HG02884 (cell line): ENCODE data around the gene SENP1.
A peak's percentile ranks its signal among the peaks of the same experiment; 100 is the strongest.
"Not testable (repeated sequence)": the region's sequence is repeated elsewhere in the genome, so short reads cannot be mapped to it uniquely, and the experiment has no call there.

Source experiments
- ATAC-seq: cut with Tn5 transposase; IDR thresholded peaks from one replicate; pipeline ENCODE4 v1.9.1; 2021; ENCODE audit warnings: mild to moderate bottlenecking, moderate library complexity; ENCODE audit not compliant: unreplicated experiment

Gene SENP1

DNA sequence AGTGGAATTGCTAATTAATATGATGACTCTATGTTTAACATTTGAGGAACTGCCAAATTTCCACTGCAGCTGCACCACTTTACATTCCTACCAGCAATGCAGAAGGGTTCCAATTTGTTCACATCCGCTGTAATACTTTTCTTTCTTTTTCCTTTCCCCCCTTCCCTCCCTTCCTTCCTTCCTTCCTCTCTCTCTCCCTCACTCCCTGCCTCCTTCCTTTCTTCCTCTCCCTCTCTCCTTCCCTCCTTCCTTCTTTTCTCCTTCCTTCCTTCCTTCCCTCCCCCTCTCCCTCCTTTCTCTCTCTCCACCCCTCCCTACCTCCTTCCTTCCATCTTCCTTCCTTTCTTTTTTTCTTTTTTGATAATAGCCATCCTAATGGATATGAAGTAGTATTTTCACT lies 10.1 kb upstream of the SENP1 start:
- ATAC-seq, result no peak

DNA sequence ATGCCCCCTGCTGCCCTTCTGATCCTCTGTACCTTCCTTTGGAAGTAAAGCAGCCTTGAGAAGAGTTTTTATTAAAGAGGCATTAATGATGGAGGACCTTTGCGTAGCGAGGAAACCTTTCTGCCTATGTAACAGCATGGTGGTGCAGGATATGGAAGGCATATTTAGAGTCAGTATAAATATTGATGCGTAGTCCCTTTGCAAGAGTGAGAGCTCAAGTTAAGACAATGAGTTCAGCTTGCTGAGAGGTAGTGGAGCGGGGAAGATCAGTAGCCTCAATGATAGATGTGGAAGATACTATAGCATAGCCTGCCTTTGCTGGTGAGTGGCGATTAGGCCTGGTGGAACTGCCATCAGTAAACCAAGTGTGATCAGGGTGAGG lies 5.4 kb upstream of the SENP1 start:
- ATAC-seq, result not testable (repeated sequence)

DNA sequence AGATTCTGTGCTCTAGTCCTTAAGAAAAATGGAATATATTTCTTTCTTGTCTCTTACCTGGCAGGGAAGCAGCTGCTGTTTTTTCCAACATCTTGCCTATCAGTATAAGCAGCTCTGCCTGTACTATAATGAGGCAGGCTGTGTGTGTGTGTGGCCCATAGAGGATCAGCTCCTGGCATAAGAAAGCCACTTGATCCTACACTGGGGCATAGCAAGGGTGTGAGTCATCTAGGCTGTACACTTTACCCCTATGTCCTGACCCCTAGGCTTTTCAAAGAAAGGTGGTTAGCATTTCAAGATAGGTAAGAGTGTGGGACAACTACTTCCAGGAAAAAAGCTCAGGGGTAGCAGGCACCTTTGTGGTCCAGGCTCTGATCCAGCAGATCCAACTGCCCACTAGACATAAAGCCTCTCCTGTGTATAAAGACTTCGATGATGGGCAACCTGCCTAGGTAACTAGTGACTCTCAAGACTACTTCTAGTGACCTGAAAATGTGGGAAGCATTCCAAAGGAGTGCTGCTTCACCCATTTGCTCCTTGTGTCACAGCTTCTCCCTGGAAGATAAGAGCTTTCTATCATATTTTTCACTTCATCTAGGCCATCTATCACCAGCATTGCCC lies 4.9 kb upstream of the SENP1 start:
- ATAC-seq, result no peak

DNA sequence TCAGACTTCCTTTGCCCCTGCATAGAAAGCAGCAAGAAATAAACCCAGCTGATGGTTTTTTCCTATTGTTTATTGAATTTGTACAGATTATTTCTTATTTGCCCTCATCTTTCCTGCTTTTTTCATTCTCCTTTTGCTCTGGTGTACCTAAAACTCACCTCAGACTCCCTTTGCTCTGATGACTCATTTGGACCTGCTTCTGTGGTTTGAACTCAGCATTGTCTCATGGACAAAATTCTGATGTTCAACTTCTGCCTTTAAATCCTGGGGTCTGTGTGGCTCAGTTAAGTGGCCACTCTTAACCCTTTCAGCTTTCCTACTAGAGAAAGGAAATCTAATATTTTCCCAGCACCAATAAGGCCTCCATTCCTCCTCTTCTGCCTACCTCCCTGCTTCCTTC lies 3.5 kb upstream of the SENP1 start:
- ATAC-seq, result no peak

DNA sequence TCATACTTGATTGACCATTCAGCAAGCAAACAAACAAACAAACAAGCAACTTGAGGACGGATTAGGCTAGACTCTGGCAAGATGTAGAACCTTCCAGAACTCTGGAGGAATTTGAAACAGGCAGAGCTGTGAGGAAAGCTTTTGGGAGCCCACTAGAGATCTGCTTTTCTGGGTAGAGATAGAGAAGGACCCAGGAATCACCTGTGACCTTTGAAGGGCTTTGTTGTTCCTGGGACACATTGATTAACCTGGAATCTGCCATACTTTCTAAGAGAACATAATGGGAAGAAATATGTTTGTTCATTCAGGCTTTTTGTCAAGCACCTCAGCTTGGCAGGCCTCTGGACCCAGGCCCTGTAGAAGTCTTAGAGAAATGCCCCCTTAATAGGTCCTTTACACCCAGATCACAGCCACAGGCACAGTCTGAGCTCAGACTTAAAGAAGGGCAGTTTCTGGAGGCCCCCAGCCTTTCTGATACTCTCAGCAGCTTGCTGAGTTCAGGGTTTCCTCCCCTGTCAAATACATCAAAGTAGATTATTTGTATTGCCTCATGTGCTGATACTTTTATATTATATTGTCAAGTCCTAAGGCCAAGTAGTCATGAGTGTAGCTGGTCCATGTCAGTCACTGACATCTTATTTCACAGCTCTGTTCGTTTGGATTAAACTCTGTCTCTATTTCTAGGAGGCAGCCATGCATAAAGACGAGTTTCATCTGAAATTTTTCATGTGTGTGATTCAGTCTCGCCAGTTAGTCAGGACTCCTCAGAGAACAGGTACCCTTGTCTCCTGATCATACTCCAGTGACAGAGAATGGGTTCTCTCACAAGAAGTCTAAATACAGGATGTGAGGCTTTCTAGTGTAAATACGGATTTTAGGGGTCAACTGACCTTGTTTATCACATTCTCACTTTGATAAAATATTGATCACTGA lies 1.1 kb upstream of the SENP1 start:
- no peak for ATAC-seq

DNA sequence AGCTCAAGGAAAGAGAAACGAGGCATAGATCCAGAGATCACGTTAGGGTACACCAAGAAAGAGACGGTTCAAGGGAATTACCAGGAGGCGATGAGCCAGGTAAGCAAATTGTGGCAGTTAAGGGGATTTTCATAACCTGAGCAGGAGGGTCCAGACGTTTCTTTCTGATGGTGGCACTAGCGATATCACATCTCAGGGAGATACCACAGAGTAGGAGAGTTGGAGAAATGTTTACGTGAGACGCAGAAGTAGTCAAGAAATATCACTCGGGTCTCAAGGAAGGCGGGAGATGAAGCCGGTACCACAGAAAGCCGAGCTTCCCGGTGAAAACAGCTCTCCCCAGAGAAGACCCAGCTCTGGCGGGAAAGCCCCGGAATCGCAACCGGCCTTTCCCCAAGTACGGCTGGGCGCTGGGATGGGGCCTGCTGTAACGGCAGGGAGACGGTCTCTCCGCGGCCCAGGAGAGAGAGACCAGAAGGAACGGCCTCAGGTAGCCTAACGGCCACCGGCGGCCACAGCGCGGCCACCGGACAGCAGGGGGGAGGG lies 485 bp downstream of the SENP1 start:
- peak; percentile 30 for ATAC-seq

DNA sequence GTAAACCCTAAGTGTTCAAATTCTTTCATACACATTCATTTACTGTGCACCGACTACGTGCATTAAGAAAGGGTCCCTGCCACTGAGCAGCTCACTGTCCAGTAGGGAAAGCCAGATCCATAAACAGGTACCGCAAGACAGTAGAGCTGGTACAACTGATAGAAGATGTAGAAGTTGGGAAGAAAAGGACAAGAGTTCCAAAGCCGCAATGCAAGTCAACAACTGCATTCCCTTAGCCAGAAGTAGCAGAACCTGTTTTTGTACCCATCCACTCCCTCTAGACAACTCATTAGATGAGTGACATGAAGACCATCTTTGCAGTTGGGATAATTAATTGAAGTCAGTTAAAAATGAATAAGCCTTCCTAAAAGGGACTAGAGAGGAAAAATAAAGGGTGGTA lies 1.3 kb downstream of the SENP1 start:
- ATAC-seq, result no peak

DNA sequence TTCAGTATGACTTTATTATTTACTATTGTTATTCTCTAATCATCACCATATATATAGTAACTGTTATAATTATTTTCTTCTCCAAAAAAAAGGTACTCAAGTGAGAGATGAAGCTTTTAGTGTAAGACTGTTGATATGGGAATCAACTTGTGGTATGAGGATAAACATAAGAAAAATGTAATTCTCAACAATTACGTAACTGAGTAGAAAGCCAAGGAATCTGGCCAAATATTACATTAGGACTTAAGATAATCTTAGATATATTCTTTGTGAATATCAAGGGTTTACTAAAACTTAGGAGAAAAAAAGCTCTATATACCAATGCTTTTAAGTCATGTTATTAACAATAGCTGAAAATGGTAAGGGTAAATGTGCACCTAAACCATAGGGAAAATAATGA lies 13.3 kb downstream of the SENP1 start:
- ATAC-seq, result no peak

DNA sequence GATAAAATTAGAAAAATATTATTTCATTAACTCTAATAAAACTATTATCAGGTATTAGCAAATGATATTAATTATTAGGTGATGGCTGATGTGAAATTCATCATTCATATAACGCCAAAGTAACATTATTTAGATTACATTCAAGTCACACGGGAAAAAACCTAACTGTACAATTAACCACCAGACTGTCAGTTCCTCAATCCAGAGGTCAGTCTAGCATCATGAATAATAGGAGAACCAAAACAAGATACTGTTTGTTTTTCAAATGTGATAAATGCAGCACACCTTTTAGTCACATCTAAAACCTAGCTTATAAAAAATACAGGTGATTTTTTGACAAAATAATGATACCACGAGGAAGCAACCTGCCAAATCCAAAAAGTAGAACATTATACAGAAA lies 19.6 kb downstream of the SENP1 start:
- no peak for ATAC-seq

DNA sequence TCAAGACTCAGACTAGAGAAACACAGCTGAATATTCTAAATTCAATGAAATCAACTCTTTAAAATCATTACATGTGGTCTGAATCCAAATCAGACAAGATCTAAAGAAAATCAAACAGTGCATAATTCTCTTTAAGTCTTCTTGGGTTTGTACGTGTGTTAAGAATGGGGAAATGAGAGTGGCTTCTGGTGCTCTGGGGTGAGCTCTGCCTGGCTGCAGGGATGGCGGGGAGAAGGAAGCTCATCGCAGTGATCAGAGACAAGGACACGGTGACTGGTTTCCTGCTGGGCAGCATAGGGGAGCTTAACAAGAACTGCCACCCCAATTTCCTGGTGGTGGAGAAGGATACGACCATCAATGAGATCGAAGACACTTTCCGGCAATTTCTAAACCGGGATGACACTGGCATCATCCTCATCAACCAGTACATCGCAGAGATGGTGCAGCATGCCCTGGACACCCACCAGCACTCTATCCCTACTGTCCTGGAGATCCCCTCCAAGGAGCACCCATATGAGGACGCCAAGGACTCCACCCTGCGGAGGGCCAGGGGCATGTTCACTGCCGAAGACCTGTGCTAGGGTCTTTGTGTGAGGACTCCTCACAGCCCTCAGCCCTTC lies 20.9 kb downstream of the SENP1 start:
- no peak for ATAC-seq

DNA sequence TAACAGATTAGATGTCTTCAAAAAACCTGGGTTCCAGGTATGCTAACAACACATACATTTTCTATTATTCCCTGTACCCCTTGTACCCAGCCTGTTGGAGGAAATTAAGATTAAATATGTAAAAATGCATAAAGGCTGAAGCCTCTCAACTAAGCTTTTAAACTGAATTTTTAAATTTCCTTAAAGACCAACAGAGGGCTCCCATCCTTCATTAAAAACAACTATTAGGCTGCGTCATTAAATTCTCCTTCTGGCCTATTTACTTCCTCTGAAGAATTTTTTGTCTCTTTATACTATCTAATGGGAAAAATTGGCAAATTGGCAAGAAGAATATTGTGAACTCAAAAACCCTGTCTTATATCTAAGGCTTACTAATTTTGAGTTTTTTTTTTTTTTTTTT lies 21.8 kb downstream of the SENP1 start:
- no peak for ATAC-seq

DNA sequence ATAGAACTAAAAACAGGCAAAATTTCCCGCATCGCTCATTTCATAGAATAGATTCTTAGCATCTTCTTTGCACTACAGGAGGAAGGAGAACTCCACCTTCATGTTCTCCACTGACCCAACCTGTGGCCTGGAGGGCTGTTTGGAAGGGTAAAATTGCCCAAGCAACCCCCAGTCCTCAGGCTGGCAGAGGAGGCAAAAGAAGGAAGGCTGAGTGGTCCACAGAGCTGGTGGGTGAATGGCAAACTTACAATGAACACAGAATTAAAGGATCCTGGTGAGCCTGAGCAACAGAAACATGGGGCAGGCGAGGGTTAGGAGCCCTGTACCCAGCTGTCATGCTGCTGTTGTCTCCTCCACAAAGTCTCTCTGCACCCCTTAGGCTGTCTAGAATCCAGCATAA lies 25.1 kb downstream of the SENP1 start:
- no peak for ATAC-seq

DNA sequence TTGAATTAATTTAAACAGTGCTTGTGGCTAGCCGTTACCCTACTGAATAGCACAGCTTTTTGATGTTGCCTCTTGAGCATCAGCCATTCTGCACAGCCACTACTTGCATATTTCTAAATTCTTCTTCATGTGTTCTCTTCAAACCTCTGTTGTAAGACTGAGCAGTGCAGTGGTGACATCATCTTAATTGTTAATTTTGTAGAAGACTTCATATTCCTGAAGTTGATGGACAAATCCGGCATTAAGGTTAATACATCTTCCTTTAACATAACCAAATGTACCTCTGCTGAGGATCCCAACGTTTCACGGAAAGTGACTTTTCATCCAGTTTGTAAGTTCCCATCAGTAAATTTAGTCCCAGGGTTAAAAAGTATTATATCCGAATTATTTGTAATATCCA lies 25.6 kb downstream of the SENP1 start:
- ATAC-seq, result no peak

DNA sequence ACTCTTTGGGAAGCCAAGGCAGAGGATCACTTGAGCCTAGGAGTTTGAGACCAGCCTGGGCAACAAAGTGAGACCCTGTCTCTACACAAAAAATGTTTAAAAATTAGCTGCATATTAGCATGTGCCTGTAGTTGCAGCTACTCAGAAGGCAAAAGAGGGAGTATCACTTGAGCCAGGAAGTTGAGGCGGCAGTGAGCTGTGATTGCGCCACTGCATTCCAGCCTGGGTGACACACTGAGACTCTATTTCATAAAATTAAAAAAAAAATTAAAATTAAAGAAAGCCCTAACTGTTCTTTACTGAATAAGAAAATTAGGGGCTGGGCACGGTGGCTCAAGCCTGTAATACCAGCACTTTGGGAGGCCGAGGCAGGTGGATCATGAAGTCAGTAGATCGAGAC lies 27.0 kb downstream of the SENP1 start:
- no peak for ATAC-seq

DNA sequence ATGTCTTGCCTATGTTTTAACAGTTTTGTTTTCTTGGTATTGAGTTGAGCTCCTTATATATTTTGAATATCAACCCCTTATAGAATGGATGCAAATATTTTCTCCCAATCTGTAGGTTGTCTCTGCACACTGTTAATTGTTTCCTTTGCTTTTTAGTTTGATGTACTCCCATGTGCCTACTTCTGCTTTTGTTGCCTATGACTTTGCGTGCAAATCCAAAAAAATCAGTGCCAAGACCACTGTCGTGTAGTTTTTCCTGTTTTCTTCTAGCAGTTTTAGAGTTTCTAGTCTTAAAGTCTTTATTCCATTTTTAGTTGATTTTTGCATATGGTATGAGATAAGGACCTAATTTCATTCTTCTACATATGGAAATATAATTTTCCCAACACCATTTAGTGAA lies 28.8 kb downstream of the SENP1 start:
- ATAC-seq, result no peak

DNA sequence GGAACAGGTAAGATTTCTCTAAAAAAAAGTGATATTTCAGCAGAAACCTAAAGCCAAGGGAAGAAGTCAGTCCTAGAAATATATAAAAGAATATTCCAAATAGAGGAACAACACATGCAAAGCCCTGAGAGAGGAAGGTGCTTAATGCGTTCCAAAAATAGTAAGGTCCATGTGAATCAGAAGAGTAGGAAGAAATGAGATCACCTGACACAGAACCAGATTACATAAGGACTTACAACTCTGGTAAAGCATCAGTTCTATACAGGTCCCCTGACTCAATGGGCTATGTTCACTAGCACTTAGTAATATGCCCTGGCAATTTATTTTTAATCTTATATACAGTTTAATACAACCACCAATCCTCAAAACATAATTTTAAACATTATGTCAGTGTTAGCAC lies 30.0 kb downstream of the SENP1 start:
- ATAC-seq, result no peak

DNA sequence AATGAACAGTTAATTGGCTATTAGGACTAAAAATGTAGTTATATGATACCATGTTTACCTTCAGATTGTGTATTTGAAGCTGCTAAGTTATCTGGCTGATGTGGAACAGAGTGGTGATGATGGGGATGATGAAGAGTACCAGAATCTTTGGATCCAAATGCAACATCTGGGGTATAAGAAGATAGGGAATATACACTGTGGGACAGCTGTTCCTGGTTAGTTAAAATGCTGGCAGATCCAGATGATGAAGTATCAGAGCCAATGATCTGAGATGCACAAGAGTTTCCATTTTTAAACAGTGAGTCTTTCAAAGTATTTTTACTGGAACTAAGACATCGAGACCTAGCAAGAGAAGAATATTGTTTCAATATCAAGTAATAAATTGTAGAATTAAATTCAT lies 31.6 kb downstream of the SENP1 start:
- ATAC-seq, result no peak

DNA sequence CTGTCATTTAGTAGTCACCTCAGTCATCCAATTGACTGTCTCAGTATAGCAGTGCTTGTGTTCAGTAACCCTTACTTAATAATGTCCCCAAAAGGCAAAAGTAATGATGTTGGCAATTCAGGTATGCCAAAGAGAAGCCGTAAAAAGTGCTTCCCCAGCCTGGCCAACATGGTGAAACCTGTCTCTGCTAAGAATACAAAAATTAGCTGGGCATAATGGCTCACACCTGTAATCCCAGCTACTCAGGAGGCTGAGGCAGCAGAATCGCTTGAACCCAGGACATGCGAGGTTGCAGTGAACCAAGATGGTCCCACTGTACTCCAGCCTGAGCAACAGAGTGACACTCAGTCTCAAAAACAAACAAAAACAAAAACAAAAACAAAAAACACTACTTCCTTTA lies 33.6 kb downstream of the SENP1 start:
- no peak for ATAC-seq

DNA sequence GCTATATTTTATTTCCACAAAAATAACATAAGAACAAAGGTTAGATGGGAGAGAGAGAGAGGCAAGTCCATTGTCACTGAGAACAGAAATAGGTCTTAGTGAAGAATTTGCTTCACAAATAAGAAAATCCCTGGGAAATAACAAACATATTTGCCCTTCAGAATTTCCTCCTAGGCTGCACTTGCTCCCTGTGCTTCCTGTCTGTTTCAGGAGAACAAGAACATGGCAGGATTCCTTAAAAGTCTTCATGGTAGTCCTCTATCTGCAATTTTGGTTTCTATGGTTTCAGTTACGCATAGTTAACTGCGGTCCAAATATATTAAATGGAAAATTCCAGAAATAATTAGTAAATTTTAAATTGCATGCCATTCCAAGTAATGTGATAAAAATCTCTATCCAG lies 34.1 kb downstream of the SENP1 start:
- ATAC-seq, result no peak

DNA sequence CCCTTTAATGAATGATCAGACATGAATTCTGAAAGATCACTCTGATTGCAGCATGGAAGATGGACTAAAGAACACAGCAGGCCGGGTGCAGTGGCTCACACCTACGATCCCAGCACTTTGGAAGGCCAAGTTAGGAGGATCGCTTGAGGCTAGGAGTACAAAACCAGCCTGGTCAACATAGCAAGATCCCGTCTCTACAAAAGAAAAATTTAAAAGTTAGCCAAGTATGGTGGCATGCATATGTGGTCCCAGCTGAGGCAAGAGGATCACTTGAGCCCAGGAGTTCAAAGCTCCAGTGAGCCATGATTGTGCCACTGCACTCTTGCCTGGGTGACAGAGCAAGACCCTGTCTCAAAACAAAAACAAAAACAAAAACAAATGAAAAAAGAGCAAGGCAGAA lies 35.1 kb downstream of the SENP1 start:
- ATAC-seq, result no peak

DNA sequence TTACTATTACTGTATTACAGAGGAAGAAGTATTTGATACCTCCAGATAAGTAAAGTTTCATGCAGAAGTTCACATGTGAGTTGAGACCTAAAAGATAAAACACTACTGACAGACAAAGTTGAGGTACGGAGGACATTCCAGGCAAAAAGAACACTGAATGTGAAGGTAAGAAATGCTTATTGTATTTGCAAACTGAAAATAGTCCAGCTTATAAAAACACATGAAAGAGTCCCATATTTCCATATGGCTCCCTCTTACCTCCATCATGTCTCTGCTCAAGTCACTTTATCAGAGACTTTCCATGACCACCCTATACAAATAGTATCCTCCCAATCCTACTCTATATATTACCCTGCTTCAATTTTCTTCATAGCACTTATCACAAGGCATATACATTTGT lies 35.8 kb downstream of the SENP1 start:
- ATAC-seq, result no peak

DNA sequence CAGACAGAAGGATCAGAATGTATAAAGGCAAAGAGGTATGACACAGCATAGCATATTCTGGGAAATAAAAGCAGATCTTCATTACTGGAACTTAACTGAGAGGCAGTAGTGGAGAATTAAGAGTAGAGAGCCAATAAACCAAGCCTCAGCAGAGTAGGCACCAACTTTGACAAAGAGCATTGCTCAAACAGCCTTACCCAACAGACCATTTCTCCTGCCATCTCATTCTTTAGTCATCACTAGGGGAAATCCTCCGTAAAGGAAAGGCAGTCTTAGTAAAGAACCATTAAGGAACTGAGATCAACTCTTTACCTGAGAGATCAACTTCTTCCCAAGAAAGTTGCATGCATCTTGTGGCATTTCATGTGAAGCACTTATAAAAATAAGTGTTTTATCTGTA lies 36.6 kb downstream of the SENP1 start:
- ATAC-seq, result no peak
